Mesenchymal stem cell (in vitro differentiated cells and primary cell): Measurements from ENCODE around the gene ADAMTSL5.
A peak's percentile ranks its signal among the peaks of the same experiment; 100 is the strongest.

Experiments
- DNase-seq: peaks from one replicate; pipeline ENCODE4 v3.0.0-alpha.2; 2013
- H2AFZ ChIP-seq: one replicate; pipeline ENCODE4 v1.6.1; 2013; ENCODE audit warnings: low read depth, mild to moderate bottlenecking, control low read depth, inconsistent platforms, low read length, moderate library complexity
- H2AK5ac ChIP-seq: 2 replicates; pipeline ENCODE4 v1.6.1; 2013; ENCODE audit warnings: low read length, moderate library complexity, mild to moderate bottlenecking, inconsistent platforms; ENCODE audit not compliant: severe bottlenecking
- H2BK120ac ChIP-seq: one replicate; pipeline ENCODE4 v1.6.1; 2013; ENCODE audit warnings: low read depth, mild to moderate bottlenecking, inconsistent platforms, low read length, moderate library complexity
- H2BK12ac ChIP-seq, 2 experiments: one replicate each; pipeline ENCODE4 v1.6.1; 2013; ENCODE audit warnings: inconsistent platforms in 2 of 2, low read length in 2 of 2, mild to moderate bottlenecking in 2 of 2, moderate library complexity in 2 of 2, control low read depth in 1 of 2
- H2BK15ac ChIP-seq: one replicate; pipeline ENCODE4 v1.6.1; 2013; ENCODE audit warnings: mild to moderate bottlenecking, low read depth, inconsistent platforms; ENCODE audit not compliant: poor library complexity, severe bottlenecking
- H2BK5ac ChIP-seq: 2 replicates; pipeline ENCODE4 v1.6.1; 2013; ENCODE audit warnings: low read depth, mild to moderate bottlenecking, low read length, control low read depth, inconsistent platforms; ENCODE audit not compliant: poor library complexity, severe bottlenecking
- H3K14ac ChIP-seq, 2 experiments: one replicate each; pipeline ENCODE4 v1.6.1; 2013; ENCODE audit warnings: inconsistent platforms in 2 of 2, low read length in 2 of 2, control low read depth in 1 of 2, mild to moderate bottlenecking in 1 of 2, moderate library complexity in 1 of 2
- H3K18ac ChIP-seq, 2 experiments: one replicate each; pipeline ENCODE4 v1.6.1; 2013; ENCODE audit warnings: inconsistent platforms in 2 of 2, low read length in 2 of 2, control low read depth in 1 of 2, low read depth in 1 of 2, mild to moderate bottlenecking in 1 of 2
- H3K23ac ChIP-seq, 2 experiments: one replicate each; pipeline ENCODE4 v1.6.1; 2013; ENCODE audit warnings: inconsistent platforms in 2 of 2, low read length in 2 of 2, mild to moderate bottlenecking in 2 of 2, moderate library complexity in 2 of 2, control low read depth in 1 of 2
- H3K27ac ChIP-seq: 2 replicates; pipeline ENCODE4 v1.5.1; 2013; ENCODE audit warnings: mild to moderate bottlenecking, moderate library complexity, low read length, control low read depth, inconsistent platforms; ENCODE audit not compliant: poor library complexity, severe bottlenecking
- H3K27me3 ChIP-seq, 2 experiments: 2 replicates each; pipeline versions ENCODE4 v1.6.1 to v1.7.0; 2013; ENCODE audit warnings: low read length in 2 of 2, mild to moderate bottlenecking in 2 of 2, moderate library complexity in 2 of 2, control low read depth in 1 of 2, inconsistent platforms in 1 of 2; ENCODE audit not compliant: control insufficient read depth in 1 of 2, insufficient read depth in 1 of 2
- H3K36me3 ChIP-seq, 2 experiments: 2 replicates each; pipeline versions ENCODE4 v1.6.1 to v1.7.0; 2013; ENCODE audit warnings: low read length in 2 of 2, control low read depth in 1 of 2, inconsistent platforms in 1 of 2, low read depth in 1 of 2, mild to moderate bottlenecking in 1 of 2; ENCODE audit not compliant: insufficient read depth in 2 of 2, control insufficient read depth in 1 of 2
- H3K4ac ChIP-seq, 2 experiments: one replicate each; pipeline ENCODE4 v1.6.1; 2013; ENCODE audit warnings: inconsistent platforms in 2 of 2, low read length in 2 of 2, mild to moderate bottlenecking in 2 of 2, moderate library complexity in 2 of 2, control low read depth in 1 of 2, low read depth in 1 of 2
- H3K4me1 ChIP-seq: 2 replicates; pipeline ENCODE4 v1.6.1; 2013; ENCODE audit warnings: low read depth, low read length, control low read depth; ENCODE audit not compliant: control insufficient read depth, insufficient read depth
- H3K4me2 ChIP-seq: 2 replicates; pipeline ENCODE4 v1.6.1; 2013; ENCODE audit warnings: low read length, mild to moderate bottlenecking, inconsistent platforms; ENCODE audit not compliant: poor library complexity, severe bottlenecking
- H3K4me3 ChIP-seq, 2 experiments: 2 replicates each; pipeline versions ENCODE4 v1.5.1 to v1.7.0; 2013; ENCODE audit warnings: low read length in 2 of 2, mild to moderate bottlenecking in 2 of 2, control low read depth in 1 of 2, low read depth in 1 of 2; ENCODE audit not compliant: insufficient read depth in 1 of 2
- H3K79me1 ChIP-seq: replicated peaks from 2 replicates; pipeline ENCODE4 v1.6.1; 2013; ENCODE audit warnings: mild to moderate bottlenecking, control low read depth, low read length, inconsistent platforms; ENCODE audit not compliant: poor library complexity, severe bottlenecking
- H3K9ac ChIP-seq: 2 replicates; pipeline ENCODE4 v1.7.0; 2013; ENCODE audit warnings: mild to moderate bottlenecking, low read length, moderate library complexity
- H3K9me3 ChIP-seq: 2 replicates; pipeline ENCODE4 v1.7.0; 2013; ENCODE audit warnings: mild to moderate bottlenecking, low read length; ENCODE audit not compliant: control insufficient read depth
- H4K8ac ChIP-seq: one replicate; pipeline ENCODE4 v1.6.1; 2013; ENCODE audit warnings: inconsistent platforms, mild to moderate bottlenecking, low read length, moderate library complexity
- H4K91ac ChIP-seq: one replicate; pipeline ENCODE4 v1.6.1; 2013; ENCODE audit warnings: mild to moderate bottlenecking, low read length, inconsistent platforms
- WGBS: methylation state at CpG from one replicate; pipeline ENCODE4 v1.1.7; 2013; ENCODE audit warnings: mixed read lengths; 5-methylcytosine and 5-hydroxymethylcytosine counted together

ADAMTSL5 gene

GRCh38 chr19:1505991-1506881, 6.6 kb downstream of the ADAMTSL5 start:
- H2BK120ac ChIP-seq: no peak overlapping the region

GRCh38 chr19:1505012-1505411, 7.8 kb downstream of the ADAMTSL5 start:
- Histone ChIP-seq H3K4ac (no peak overlapping the region), H4K91ac (no peak overlapping the region), H2BK15ac (no peak overlapping the region), H3K9me3 (no peaks in the 10 kb centered on the region), H3K36me3 (peaks cover 0 to 8% of the 10 kb centered on the region in 2 experiments), H2AK5ac (no peak overlapping the region), H3K79me1 (no peaks in the 10 kb centered on the region), H3K14ac (no peak overlapping the region), H3K27me3 (peaks cover 16 to 48% of the 10 kb centered on the region in 2 experiments), H2BK12ac (no peak overlapping the region), H2BK120ac (no peak overlapping the region), H3K4me3 (no peak overlapping the region), H3K4me2 (no peak overlapping the region), H3K23ac (no peak overlapping the region), H3K18ac (no peak overlapping the region), H3K4me1 (peaks cover 25% of the 10 kb centered on the region), H2BK5ac (no peak overlapping the region), H4K8ac (no peak overlapping the region), H2AFZ (no peak overlapping the region), H3K27ac (no peak overlapping the region), H3K9ac (no peak overlapping the region)
- WGBS: 80% methylated on average over 8 of the region's 8 CpGs
- DNase-seq: no peak

More at GRCh38 chr19:1505991-1506881, 6.6 kb downstream of the ADAMTSL5 start:
- Histone ChIP-seq H2BK5ac (no peak overlapping the region), H3K9me3 (no peaks in the 10 kb centered on the region), H2BK12ac (no peak overlapping the region), H2AK5ac (no peak overlapping the region), H3K4me2 (no peak overlapping the region), H3K36me3 (peaks cover 0 to 15% of the 10 kb centered on the region in 2 experiments), H3K14ac (no peak overlapping the region), H3K18ac (no peak overlapping the region), H4K8ac (no peak overlapping the region), H2AFZ (no peak overlapping the region), H3K27ac (no peak overlapping the region), H2BK15ac (no peak overlapping the region), H3K4me3 (no peak overlapping the region), H3K4me1 (peaks cover 22% of the 10 kb centered on the region), H3K27me3 (peaks cover 16 to 45% of the 10 kb centered on the region in 2 experiments), H3K23ac (no peak overlapping the region), H3K79me1 (no peaks in the 10 kb centered on the region), H3K9ac (no peak overlapping the region), H3K4ac (no peak overlapping the region), H4K91ac (peak overlapping the region; percentile 53)
- 95% methylated on average over 45 of the region's 45 CpGs for WGBS
- no peak for DNase-seq

- Histone ChIP-seq H3K79me1 (no peaks in the 10 kb centered on the region), H2BK12ac (no peak overlapping the region), H2BK120ac (no peak overlapping the region), H3K23ac (no peak overlapping the region), H3K9me3 (no peaks in the 10 kb centered on the region), H3K27ac (no peak overlapping the region), H2AFZ (no peak overlapping the region), H4K8ac (peak overlapping the region; percentile 29), H3K4me3 (no peak overlapping the region), H4K91ac (peak overlapping the region; percentile 30), H3K14ac (no peak overlapping the region), H3K36me3 (peaks cover 0 to 6% of the 10 kb centered on the region in 2 experiments), H2BK15ac (peak overlapping the region; percentile 36), H2BK5ac (no peak overlapping the region), H2AK5ac (no peak overlapping the region), H3K9ac (no peak overlapping the region), H3K27me3 (peaks cover 16 to 48% of the 10 kb centered on the region in 2 experiments), H3K4ac (no peak overlapping the region), H3K18ac (no peak overlapping the region), H3K4me2 (no peak overlapping the region), H3K4me1 (peaks cover 25% of the 10 kb centered on the region)
- WGBS: 73% methylated on average over 17 of the region's 23 CpGs
- no peak for DNase-seq
Observed at GRCh38 chr19:1503925-1504773, 8.7 kb downstream of the ADAMTSL5 start.
